HCT116 (cell line): ENCODE data around the gene IGFBP7. TPM values are rescaled to one million over a fixed set of nuclear protein-coding genes. Genes with fewer than 3 reads are reported as not detected.

ENCODE experiments used
- ATAC-seq: fragments of 200-7000 bp; cut with Tn5 transposase; 2 replicates; pipeline ENCODE4 v1.9.1; 2020; ENCODE audit warnings: mild to moderate bottlenecking, moderate library complexity
- BruUV-seq: library from RNA; stranded (reverse); fragments of 400-500 nt; replicated peaks from 2 replicates; lab custom pipeline; 2021; lab: Mats Ljungman, UMichigan
- CTCF ChIA-PET: fragments of 300-600 bp; sonication (Branson Sonifier 250); formaldehyde crosslinking; loops from one replicate; lab custom pipeline; 2021; ENCODE audit warnings: antibody characterized with exemption; lab: Charles Lee
- POLR2A ChIA-PET: fragments of 300-600, 350-600 bp; sonication (Branson Sonifier 250); formaldehyde crosslinking; loops from one replicate; lab custom pipeline; 2021; ENCODE audit warnings: antibody characterized with exemption; lab: Charles Lee
- RAD21 ChIA-PET, 2 experiments: fragments of 300-600 bp; sonication (Branson Sonifier 250); formaldehyde crosslinking; loops; one replicate each; lab custom pipeline; 2023; ENCODE audit warnings: low total read pairs in 2 of 2; ENCODE audit not compliant: uncharacterized antibody in 2 of 2, unreplicated experiment in 2 of 2, low non-redundant PET in 1 of 2; lab: Charles Lee
- DNase-seq: peaks from one replicate; pipeline ENCODE4 v3.0.0-alpha.2; 2010; ENCODE audit warnings: low read depth, low spot score
- H2AFZ ChIP-seq: fragments of 200-600 bp; shearing (Covaris generic), sonication (generic); 2 replicates; pipeline ENCODE4 v1.6.1; 2017; ENCODE audit warnings: low read depth, mixed run types, mixed read lengths, antibody characterized with exemption, low read length; ENCODE audit not compliant: poor library complexity, severe bottlenecking
- H3K27ac ChIP-seq: 2 replicates; pipeline ENCODE4 v1.5.1; 2012; ENCODE audit warnings: low read depth, low read length
- H3K27me3 ChIP-seq: fragments of 200-600 bp; sonication (generic); 2 replicates; pipeline ENCODE4 v1.6.1; 2016; ENCODE audit warnings: mixed run types, low read length, mixed read lengths; ENCODE audit not compliant: insufficient read depth
- H3K36me3 ChIP-seq, 2 experiments: fragments of 200-500 bp in 1 of 2; fragments of 200-600 bp in 1 of 2; sonication (Bioruptor generic) in 1 of 2; sonication (generic) in 1 of 2; 2 replicates each; pipeline versions ENCODE4 v1.5.1 to v1.6.1; 2014 to 2016; ENCODE audit warnings: low read length in 2 of 2, inconsistent platforms in 1 of 2, mixed read lengths in 1 of 2, mixed run types in 1 of 2; ENCODE audit not compliant: insufficient read depth in 2 of 2, control insufficient read depth in 1 of 2
- H3K4me1 ChIP-seq, 2 experiments: fragments of 200-600 bp in 1 of 2; sonication (generic) in 1 of 2; 2 replicates each; pipeline versions ENCODE4 v1.5.1 to v1.6.1; 2012 to 2017; ENCODE audit warnings: low read length in 2 of 2, inconsistent platforms in 1 of 2, mild to moderate bottlenecking in 1 of 2, mixed read lengths in 1 of 2, mixed run types in 1 of 2, moderate library complexity in 1 of 2; ENCODE audit not compliant: insufficient read depth in 2 of 2, control insufficient read depth in 1 of 2
- H3K4me2 ChIP-seq: fragments of 200-600 bp; sonication (generic); 2 replicates; pipeline ENCODE4 v1.6.1; 2017; ENCODE audit warnings: mixed run types, low read length, mixed read lengths
- H3K4me3 ChIP-seq, 2 experiments: fragments of 200-600 bp in 1 of 2; sonication (generic) in 1 of 2; replicated peaks in 1 of 2; 2 replicates each; pipeline ENCODE4 v1.5.1; 2011 to 2016; ENCODE audit warnings: low read length in 2 of 2, control low read depth in 1 of 2, low read depth in 1 of 2, mild to moderate bottlenecking in 1 of 2, mixed read lengths in 1 of 2, mixed run types in 1 of 2
- H3K79me2 ChIP-seq: fragments of 200-600 bp; sonication (generic); 2 replicates; pipeline ENCODE4 v1.6.1; 2017; ENCODE audit warnings: mild to moderate bottlenecking, mixed run types, low read length, moderate library complexity, mixed read lengths; ENCODE audit not compliant: insufficient read depth
- H3K9ac ChIP-seq: fragments of 200-600 bp; sonication (generic); 2 replicates; pipeline ENCODE4 v1.6.1; 2016; ENCODE audit warnings: low read length, mixed read lengths
- H3K9me2 ChIP-seq: fragments of 200-600 bp; sonication (generic), shearing (Covaris generic); 2 replicates; pipeline ENCODE4 v1.6.1; 2017; ENCODE audit warnings: mixed run types, mild to moderate bottlenecking, moderate library complexity; ENCODE audit not compliant: insufficient read depth
- H3K9me3 ChIP-seq, 2 experiments: fragments of 200-500 bp in 1 of 2; fragments of 200-600 bp in 1 of 2; sonication (Bioruptor generic) in 1 of 2; sonication (generic) in 1 of 2; 2 replicates each; pipeline ENCODE4 v1.6.1; 2014 to 2017; ENCODE audit warnings: low read length in 2 of 2, mixed read lengths in 2 of 2, inconsistent platforms in 1 of 2, low read depth in 1 of 2, mild to moderate bottlenecking in 1 of 2, mixed run types in 1 of 2, moderate library complexity in 1 of 2; ENCODE audit not compliant: control insufficient read depth in 1 of 2, insufficient read depth in 1 of 2
- H4K20me1 ChIP-seq: fragments of 200-600 bp; sonication (generic), shearing (Covaris generic); 2 replicates; pipeline ENCODE4 v1.6.1; 2017; ENCODE audit warnings: mixed run types, mild to moderate bottlenecking, moderate library complexity; ENCODE audit not compliant: insufficient read depth
- CTCF ChIP-seq, 3 experiments: fragments of 200-600 bp in 1 of 3; sonication (generic) in 1 of 3; IDR thresholded peaks in 2 of 3; conservative IDR thresholded peaks in 1 of 3; 2 replicates each; pipeline ENCODE4 v1.5.1; 2012 to 2017; ENCODE audit warnings: low read depth in 2 of 3, low read length in 2 of 3, antibody characterized with exemption in 1 of 3, borderline replicate concordance in 1 of 3, control low read depth in 1 of 3, mild to moderate bottlenecking in 1 of 3, mixed read lengths in 1 of 3, mixed run types in 1 of 3, moderate library complexity in 1 of 3; ENCODE audit not compliant: insufficient read depth in 1 of 3
- EGR1 ChIP-seq: IDR thresholded peaks from 2 replicates; pipeline ENCODE4 v1.6.1; 2012; ENCODE audit warnings: low read depth
- JUND ChIP-seq: IDR thresholded peaks from 2 replicates; pipeline ENCODE4 v1.6.1; 2012
- POLR2A ChIP-seq: IDR thresholded peaks from 2 replicates; pipeline ENCODE4 v1.7.0; 2011; ENCODE audit warnings: borderline replicate concordance; ENCODE audit not compliant: insufficient read depth, insufficient read length; ENCODE audit errors: extremely low read depth
- SIN3A ChIP-seq: IDR thresholded peaks from 2 replicates; pipeline ENCODE4 v1.6.1; 2012; ENCODE audit warnings: low read depth
- SP1 ChIP-seq: IDR thresholded peaks from 2 replicates; pipeline ENCODE4 v1.6.1; 2012; ENCODE audit warnings: low read depth
- SRF ChIP-seq: IDR thresholded peaks from 2 replicates; pipeline ENCODE4 v1.6.1; 2012; ENCODE audit warnings: low read depth
- TCF7L2 ChIP-seq: IDR thresholded peaks from 2 replicates; pipeline ENCODE4 v1.7.0; 2011; ENCODE audit warnings: borderline replicate concordance, inconsistent platforms; ENCODE audit not compliant: insufficient read depth, insufficient read length; ENCODE audit errors: extremely low read depth
- ZFX ChIP-seq: fragments of 450-650 bp; IDR thresholded peaks from 2 replicates; pipeline ENCODE4 v1.6.1; 2017
- intact Hi-C: fragments of 100-400 bp; cut with micrococcal nuclease; formaldehyde crosslinking; loops from 2 replicates; pipeline ENCODE4 v1.10.0; 2022
- total RNA-seq: library from RNA; stranded (reverse); gene quantifications from one replicate; pipeline ENCODE4 v1.2.1, GENCODE V29; 2021; ENCODE audit not compliant: unreplicated experiment

The IGFBP7 gene
- total RNA-seq, 1 experiment from 2014 or later = 0.91 TPM

- peaks cover 40% of the 10 kb centered on the region for H3K27me3 ChIP-seq
- no peaks in the 10 kb centered on the region for H3K9me2 ChIP-seq
- no peaks in the 10 kb centered on the region for H3K79me2 ChIP-seq
- no peak overlapping the region for H3K27ac ChIP-seq
- ATAC-seq (no peak), DNase-seq (no peak)
- POLR2A ChIA-PET = no interaction called here
- no TSS peak for BruUV-seq
- no peaks in the 10 kb centered on the region for H3K4me1 ChIP-seq
- no peak overlapping the region for H3K4me2 ChIP-seq
- no peak overlapping the region for H3K9ac ChIP-seq
- RAD21 ChIA-PET = no interaction called here
- H3K36me3 ChIP-seq = no peaks in the 10 kb centered on the region
- H3K4me3 ChIP-seq = no peak overlapping the region
- no peaks in the 10 kb centered on the region for H3K9me3 ChIP-seq
- intact Hi-C loops = no loop called here
- no peak overlapping the region for H2AFZ ChIP-seq
- TF ChIP-seq EGR1 (no peak), SIN3A (no peak), JUND (no peak), CTCF (IDR thresholded peaks at IDR 0.05 in 2 of 3, conservative IDR thresholded peaks at IDR 0.05 in 1 of 3; ENCODE audit: borderline replicate concordance in 1 of 3, insufficient read depth in 1 of 3, low read depth in 2 of 3, low read length in 2 of 3) (no peak), ZFX (no peak), POLR2A (no peak), SP1 (no peak)
- CTCF ChIA-PET = no interaction called here
- no peaks in the 10 kb centered on the region for H4K20me1 ChIP-seq
Observed at GRCh38 chr4:57156242-57156990, 46.2 kb upstream of the IGFBP7 start.

GRCh38 chr4:57154926-57155325, 44.7 kb upstream of the IGFBP7 start:
- ATAC-seq = no peak
- Histone ChIP-seq H4K20me1 (no peaks in the 10 kb centered on the region), H3K79me2 (no peaks in the 10 kb centered on the region), H3K36me3 (no peaks in the 10 kb centered on the region), H3K27me3 (peaks cover 49% of the 10 kb centered on the region), H3K9me3 (no peaks in the 10 kb centered on the region), H3K4me3 (no peak overlapping the region), H2AFZ (no peak overlapping the region)
- ChIA-PET CTCF (interaction anchor here (0.9 kb wide), 1 partner anchor 9 kb away, joined by 3 read pairs; no protein-coding TSS in a partner anchor), POLR2A (no interaction called here)
- intact Hi-C loops = no loop called here
- TF ChIP-seq SRF (no peak), TCF7L2 (peak; percentile 90)
- TF ChIP-seq, all 23 proteins: peak for 1
- no peaks in the 10 kb centered on the region for H3K9me2 ChIP-seq
- no TSS peak for BruUV-seq
- DNase-seq = no peak
- H3K4me2 ChIP-seq = no peak overlapping the region
- no peak overlapping the region for H3K9ac ChIP-seq
- H3K4me1 ChIP-seq = no peaks in the 10 kb centered on the region
- H3K27ac ChIP-seq = no peak overlapping the region
- RAD21 ChIA-PET = no interaction called here
